HG03457 (cell line): ENCODE data around the gene NINL.

Source experiments
- ATAC-seq: cut with Tn5 transposase; IDR thresholded peaks from one replicate; pipeline ENCODE4 v1.9.1; 2021; ENCODE audit warnings: moderate number of reproducible peaks; ENCODE audit not compliant: unreplicated experiment

NINL gene

GRCh38 chr20:25468126-25469075 is 116.9 kb downstream of the NINL start:
- ATAC-seq: no peak

GRCh38 chr20:25467441-25467840 is 117.9 kb downstream of the NINL start:
- ATAC-seq: no peak

GRCh38 chr20:25466846-25467245 is 118.5 kb downstream of the NINL start:
- no peak for ATAC-seq

GRCh38 chr20:25465243-25466135 is 119.8 kb downstream of the NINL start:
- no peak for ATAC-seq

- no peak for ATAC-seq
Observed at GRCh38 chr20:25464501-25465242, 120.7 kb downstream of the NINL start.

GRCh38 chr20:25461786-25462545 is 123.4 kb downstream of the NINL start:
- no peak for ATAC-seq

- no peak for ATAC-seq
Observed at GRCh38 chr20:25461281-25461650, 124.1 kb downstream of the NINL start.

- no peak for ATAC-seq
Observed at GRCh38 chr20:25460566-25461280, 124.6 kb downstream of the NINL start.

GRCh38 chr20:25459916-25460535 is 125.3 kb downstream of the NINL start:
- ATAC-seq: no peak

- ATAC-seq: no peak
Observed at GRCh38 chr20:25459111-25459830, 126.1 kb downstream of the NINL start.

- no peak for ATAC-seq
Observed at GRCh38 chr20:25457886-25458680, 127.2 kb downstream of the NINL start.

GRCh38 chr20:25454153-25454900 is 131.0 kb downstream of the NINL start:
- ATAC-seq: no peak

- ATAC-seq: no peak
Observed at GRCh38 chr20:25453035-25453810, 132.1 kb downstream of the NINL start.

- no peak for ATAC-seq
Observed at GRCh38 chr20:25452333-25452732, 133.0 kb downstream of the NINL start.

GRCh38 chr20:25447671-25448070 is 137.7 kb downstream of the NINL start:
- no peak for ATAC-seq

- ATAC-seq: no peak
Observed at GRCh38 chr20:25444556-25444955, 140.8 kb downstream of the NINL start.
